NCI-H2196 (cell line): Measurements from ENCODE around the gene ARL4C.

Experiments used
- DNase-seq: peaks from one replicate; lab custom pipeline; 2025; ENCODE audit not compliant: unreplicated experiment; lab: John Stamatoyannopoulos, UW

Gene ARL4C

DNA sequence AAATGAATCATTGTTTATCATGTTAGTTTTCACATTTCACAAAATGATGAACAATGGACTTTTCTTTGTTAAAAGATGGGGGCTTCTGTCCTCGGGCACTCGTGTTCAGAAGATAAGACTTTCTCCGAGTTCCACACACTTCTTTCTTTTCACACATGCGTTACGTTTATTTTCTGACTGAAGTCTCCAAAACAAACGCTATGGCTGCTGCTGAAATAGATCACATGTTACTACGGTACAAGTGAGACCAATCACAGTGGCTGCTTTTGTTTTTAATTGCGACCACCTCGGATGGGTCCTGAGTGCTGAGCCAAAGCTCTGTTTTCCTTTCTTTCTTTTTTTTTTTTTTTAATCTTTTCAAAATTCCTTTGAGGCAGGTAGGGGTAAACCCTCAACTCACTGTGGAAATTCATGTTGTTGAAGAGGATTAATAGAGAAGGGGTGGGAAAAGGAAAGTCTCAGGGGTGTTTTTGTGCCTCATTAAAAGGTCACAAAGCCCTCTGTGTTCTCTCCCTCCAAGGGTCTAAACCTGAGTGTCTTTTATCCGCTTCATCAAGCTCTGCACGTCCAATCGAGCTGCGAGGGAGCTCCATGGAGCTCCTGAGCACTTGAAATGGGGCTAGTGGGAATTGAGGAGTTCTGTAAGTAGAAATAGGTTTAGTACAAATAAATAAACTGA, 48.2 kb downstream of the ARL4C start:
- no peak for DNase-seq

DNA sequence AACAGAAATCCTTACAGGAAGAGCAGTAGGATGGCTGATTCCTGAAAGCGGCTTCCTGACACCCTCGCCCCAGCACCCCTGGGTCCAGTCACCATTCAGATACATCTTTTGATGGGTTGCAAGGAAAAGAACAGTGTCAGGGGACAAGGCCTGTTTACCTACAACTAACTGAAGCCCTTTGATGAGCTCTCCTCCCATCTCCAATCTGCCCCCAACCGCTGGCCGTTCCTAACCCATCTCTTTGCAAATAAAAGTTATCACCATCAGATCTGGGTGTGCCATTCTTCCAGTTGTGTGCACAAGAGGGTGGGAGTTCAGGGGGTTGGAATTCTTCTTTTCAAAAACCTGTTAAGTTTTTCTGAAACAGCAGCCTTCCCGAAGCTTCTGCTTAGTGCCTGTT, 48.9 kb downstream of the ARL4C start:
- no peak for DNase-seq

DNA sequence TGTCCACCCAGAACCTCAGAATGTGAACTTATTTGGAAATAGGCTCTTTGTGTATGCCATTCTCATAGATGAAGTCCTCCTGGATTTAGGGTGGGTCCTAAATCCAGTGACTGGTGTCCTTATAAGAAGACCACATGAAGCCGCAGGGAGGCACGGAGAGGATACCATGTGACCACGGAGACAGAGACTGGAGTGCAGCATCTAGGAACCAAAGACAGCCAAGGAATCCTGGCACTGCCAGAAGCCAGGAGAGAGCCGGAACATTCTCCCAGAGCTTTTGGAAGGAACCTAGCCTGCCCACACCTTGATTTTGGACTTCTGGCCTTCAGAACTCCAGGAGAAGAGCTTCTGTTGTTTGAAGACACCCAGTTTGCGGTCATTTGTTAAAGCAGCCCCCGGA, 49.7 kb downstream of the ARL4C start:
- no peak for DNase-seq

DNA sequence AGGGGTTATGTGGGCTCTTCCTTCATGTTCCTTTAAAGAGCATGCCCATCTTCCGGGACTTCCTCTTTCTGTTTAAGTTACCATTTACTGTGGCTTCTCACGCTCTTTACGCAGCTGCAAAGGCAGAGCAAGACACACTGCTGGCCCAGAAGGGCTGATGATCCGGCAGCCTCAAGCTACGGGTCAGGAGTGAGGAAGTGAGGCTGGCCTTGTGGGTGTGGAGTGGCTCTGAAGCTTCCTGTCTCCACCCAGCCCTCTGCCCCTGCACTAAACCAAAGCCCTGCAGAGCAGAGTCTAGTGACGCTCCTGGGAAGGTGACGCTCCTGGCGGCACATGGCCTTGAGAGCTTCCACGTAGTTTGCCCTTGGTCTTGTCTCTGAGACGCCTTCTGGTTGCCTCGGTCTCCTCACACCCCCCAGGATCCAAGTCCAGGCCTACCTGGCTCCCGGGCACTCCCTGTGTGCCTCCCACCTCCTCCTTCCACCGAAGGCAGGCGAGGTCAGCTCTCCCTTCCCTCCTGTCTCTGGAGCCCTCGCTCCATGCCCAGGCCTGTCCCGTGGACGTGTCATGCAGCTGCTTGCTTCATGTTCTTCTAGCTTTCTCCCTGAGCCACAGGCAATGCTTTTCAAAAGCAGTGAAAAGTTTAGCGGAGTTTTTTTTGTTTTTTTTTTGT, 50.3 kb downstream of the ARL4C start:
- DNase-seq = no peak

DNA sequence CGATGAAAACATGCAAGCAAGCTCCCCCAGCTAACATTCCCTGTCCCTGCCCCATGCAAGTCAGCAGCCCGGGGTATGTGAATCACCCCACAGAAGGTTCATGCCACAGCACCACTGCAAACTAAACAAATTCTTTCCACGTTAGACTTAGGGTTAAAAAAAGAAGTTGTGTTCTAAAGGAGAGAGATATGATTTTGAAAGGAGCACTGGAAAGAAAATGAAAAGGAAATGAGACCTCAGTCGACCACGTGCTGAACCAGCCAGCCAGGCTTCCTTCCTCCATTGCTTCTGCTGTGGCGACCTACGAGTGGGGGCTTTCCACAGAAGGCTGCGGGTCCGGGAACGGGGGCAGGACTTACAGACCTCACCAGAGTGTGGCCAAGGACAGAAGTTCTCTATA, 52.0 kb downstream of the ARL4C start:
- DNase-seq = no peak

DNA sequence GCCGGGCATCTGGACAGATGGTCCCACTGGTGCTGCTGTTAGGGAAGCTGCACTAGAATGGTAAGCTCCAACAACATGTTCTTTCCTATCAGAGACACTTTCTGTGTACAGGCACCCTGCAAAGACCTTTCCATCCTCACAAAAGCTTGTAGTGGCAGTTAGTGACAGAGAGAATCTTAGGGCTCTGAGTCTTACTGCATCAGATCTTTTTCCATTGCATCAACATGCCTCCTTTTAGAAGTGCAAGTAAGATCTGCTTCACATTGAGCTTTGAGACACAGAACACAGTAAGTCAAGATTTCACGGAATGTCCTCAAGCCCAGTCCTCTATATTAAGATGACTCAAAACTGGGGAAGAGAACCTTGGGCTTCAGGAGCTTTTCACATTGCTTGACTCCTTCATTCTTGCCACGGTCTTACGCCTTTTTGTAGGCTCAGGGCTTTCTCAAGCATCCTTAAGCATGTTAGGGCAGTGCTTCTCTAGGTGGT, 52.6 kb downstream of the ARL4C start:
- DNase-seq = no peak
